Adrenal gland (tissue), 12 donors: ENCODE measurements around the gene MACROH2A2. TPM values are rescaled to one million over a fixed set of nuclear protein-coding genes. Genes with fewer than 3 reads are reported as not detected.

Experiments
- DNase-seq, 7 donors: peaks; one replicate each; pipeline ENCODE4 v3.0.0-alpha.2; 2019 to 2020
- H3K27ac ChIP-seq, 5 donors: fragments of 200-600 bp; sonication (generic) in 4 of 5; 1 replicate in 3 of 5; 2 replicates in 2 of 5; pipeline versions ENCODE4 v1.5.1 to v1.8.0; 2016 to 2020; ENCODE audit warnings: mild to moderate bottlenecking in 1 of 5
- H3K27me3 ChIP-seq: fragments of 200-600 bp; 2 replicates; pipeline ENCODE4 v1.8.0; 2021
- H3K36me3 ChIP-seq, 2 donors: fragments of 200-600 bp; replicated peaks in 1 of 2; 1 replicate in 1 of 2; 2 replicates in 1 of 2; pipeline versions ENCODE4 v1.5.1 to v1.8.0; 2018 to 2022
- H3K4me1 ChIP-seq, 2 donors: fragments of 200-600 bp; replicated peaks in 1 of 2; 1 replicate in 1 of 2; 2 replicates in 1 of 2; pipeline versions ENCODE4 v1.5.1 to v1.8.0; 2018 to 2021
- H3K4me3 ChIP-seq, 4 donors: fragments of 200-600 bp; sonication (generic) in 3 of 4; one replicate each; pipeline ENCODE4 v1.5.1; 2016 to 2018
- H3K9me3 ChIP-seq, 3 donors: fragments of 200-600 bp; sonication (generic) in 1 of 3; replicated peaks in 1 of 3; 1 replicate in 2 of 3; 2 replicates in 1 of 3; pipeline versions ENCODE4 v1.5.1 to v1.8.0; 2016 to 2021
- POLR2A ChIP-seq, 2 donors: fragments of 450-650 bp; IDR thresholded peaks; one replicate each; pipeline ENCODE4 v1.6.1; 2017; ENCODE audit warnings: antibody characterized with exemption in 2 of 2, mild to moderate bottlenecking in 2 of 2, moderate library complexity in 1 of 2
- WGBS, 4 donors: extraction: QIAGEN DNeasy Blood & Tissue Kit in 2 of 4; methylation state at CpG; one replicate each; pipeline versions ENCODE4 v1.1.5 to v1.1.7; 2013 to 2017; 5-methylcytosine and 5-hydroxymethylcytosine counted together
- intact Hi-C, 2 donors: fragments of 100-400 bp; cut with DNase I; formaldehyde crosslinking; loops; one replicate each; pipeline versions ENCODE4 v1.14.1 to v1.15.0; 2022 to 2023
- polyA plus RNA-seq, 3 donors: library from polyadenylated mRNA; stranded (reverse); fragments of 200-250 nt in 2 of 3; fragments of 350-450 nt in 1 of 3; fragmentation: Illumina TruSeq in 1 of 3; extraction: RNeasy Lipid Tissue Mini Kit (QIAGEN cat#74804) in 1 of 3; gene quantifications; one replicate each; pipeline ENCODE4 v1.2.3, GENCODE V29; 2013 to 2014
- total RNA-seq, 9 donors: library from RNA; depleted of rRNA in 4 of 9; stranded (reverse); fragments of >200 nt in 4 of 9; fragments of 120-200 nt in 1 of 9; fragmentation: NEBNext Ultra II Directional in 1 of 9; extraction: Animal tissue kit (Norgen Biotek cat#: 25700) in 1 of 9; gene quantifications; one replicate each; pipeline versions ENCODE4 v1.1.0 to v1.2.4, GENCODE V29; 2013 to 2023
- TF ChIP-seq, protein P1 (sequence below), 6 experiments: fragments of 450-650 bp in 4 of 6; fragments of 200-600 bp in 2 of 6; sonication (generic) in 1 of 6; IDR thresholded peaks; 1 replicate in 5 of 6; 2 replicates in 1 of 6; pipeline versions ENCODE4 v1.5.1 to v1.8.0; 2016 to 2021; ENCODE audit warnings: antibody characterized with exemption in 6 of 6, mild to moderate bottlenecking in 2 of 6, moderate library complexity in 1 of 6
- donor health status: healthy with polysubstance abuse.
- donor health status: Bipolar disorder and iron deficiency.
- donor health status: DM: yes; HTN: yes; CAD: no.
- donor health status: DM: no; HTN: no; CAD: no.
- donor health status: DM: no; HTN: no; CAD: no.
- donor health status: DM: yes; HTN: yes; CAD: no.

The MACROH2A2 gene
- total and polyA plus RNA-seq, 12 donors, result 1.8 to 28.1 (median 3.3) TPM

- intact Hi-C loops, result no loop called here
- Histone ChIP-seq H3K9me3 (no peaks in the 10 kb centered on the region), H3K27ac (peak overlapping the region in 3 of 5 donors; percentile 28 to 87 (median 77)), H3K4me3 (peak overlapping the region in 1 of 4 donors; percentile 69), H3K36me3 (no peaks in the 10 kb centered on the region), H3K4me1 (peaks cover 0 to 18% of the 10 kb centered on the region in 2 donors), H3K27me3 (no peaks in the 10 kb centered on the region)
- 93 to 100% (median 97%) methylated on average over 1 to 4 of the region's 4 CpGs; no CpG with 5 or more reads in 1 of the 4 donors for WGBS, 4 donors
- DNase-seq, result no peak
- TF ChIP-seq, protein P1, sequence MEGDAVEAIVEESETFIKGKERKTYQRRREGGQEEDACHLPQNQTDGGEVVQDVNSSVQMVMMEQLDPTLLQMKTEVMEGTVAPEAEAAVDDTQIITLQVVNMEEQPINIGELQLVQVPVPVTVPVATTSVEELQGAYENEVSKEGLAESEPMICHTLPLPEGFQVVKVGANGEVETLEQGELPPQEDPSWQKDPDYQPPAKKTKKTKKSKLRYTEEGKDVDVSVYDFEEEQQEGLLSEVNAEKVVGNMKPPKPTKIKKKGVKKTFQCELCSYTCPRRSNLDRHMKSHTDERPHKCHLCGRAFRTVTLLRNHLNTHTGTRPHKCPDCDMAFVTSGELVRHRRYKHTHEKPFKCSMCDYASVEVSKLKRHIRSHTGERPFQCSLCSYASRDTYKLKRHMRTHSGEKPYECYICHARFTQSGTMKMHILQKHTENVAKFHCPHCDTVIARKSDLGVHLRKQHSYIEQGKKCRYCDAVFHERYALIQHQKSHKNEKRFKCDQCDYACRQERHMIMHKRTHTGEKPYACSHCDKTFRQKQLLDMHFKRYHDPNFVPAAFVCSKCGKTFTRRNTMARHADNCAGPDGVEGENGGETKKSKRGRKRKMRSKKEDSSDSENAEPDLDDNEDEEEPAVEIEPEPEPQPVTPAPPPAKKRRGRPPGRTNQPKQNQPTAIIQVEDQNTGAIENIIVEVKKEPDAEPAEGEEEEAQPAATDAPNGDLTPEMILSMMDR (IDR thresholded peaks at IDR 0.05), result no peak
- TF ChIP-seq POLR2A (IDR thresholded peaks at IDR 0.05), result no peak
These were observed 78.9 kb downstream of the MACROH2A2 start for GRCh38 chr10:70131560-70131937.

GRCh38 chr10:70132098-70133029 lies 79.7 kb downstream of the MACROH2A2 start, which contains the start of gene AIFM2:
TSS of gene AIFM2 (minus strand) at chr10:70132825. CDS start at chr10:70124084, 8,741 bp downstream.
- peak; percentile 85 to 92 (median 88) for DNase-seq
- 5 to 12% (median 9%) methylated on average over 27 to 80 of the region's 80 CpGs for WGBS, 4 donors
- H3K27me3 ChIP-seq, result no peaks in the 10 kb centered on the region

DNA sequence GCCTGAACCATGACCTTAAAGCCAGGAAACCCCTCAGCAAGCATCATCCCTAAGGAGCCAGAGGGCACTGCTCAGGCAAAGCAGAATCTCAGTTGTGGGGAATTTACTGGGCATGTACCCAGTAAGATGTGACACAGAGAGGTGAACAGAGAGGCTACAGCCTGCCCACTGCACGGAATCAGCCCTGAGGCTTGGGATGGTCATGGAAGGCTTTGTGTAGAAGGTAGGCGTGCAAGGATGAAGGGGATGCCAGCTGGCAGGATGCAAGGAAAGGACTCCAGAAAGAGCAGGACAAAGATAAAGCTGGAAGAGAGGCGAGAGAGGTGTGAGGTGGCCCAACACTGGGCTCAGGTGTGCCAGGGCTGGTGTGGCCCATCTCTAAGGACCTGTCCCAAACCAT lies 82.4 kb downstream of the MACROH2A2 start:
- no peak overlapping the region for H3K27ac ChIP-seq
- DNase-seq, result peak in 1 of 7 donors; percentile 39
- H3K4me3 ChIP-seq, result no peak overlapping the region
- peaks cover 0 to 9% of the 10 kb centered on the region in 2 donors for H3K36me3 ChIP-seq
- intact Hi-C loops, result no loop called here
- H3K9me3 ChIP-seq, result no peaks in the 10 kb centered on the region
- WGBS, 4 donors, result 81 to 97% (median 90%) methylated on average over 3 of the region's 3 CpGs
- no peaks in the 10 kb centered on the region for H3K27me3 ChIP-seq
- no peak for TF ChIP-seq POLR2A (IDR thresholded peaks at IDR 0.05)
- TF ChIP-seq, protein P1 (IDR thresholded peaks at IDR 0.05), result no peak
- peaks cover 0 to 18% of the 10 kb centered on the region in 2 donors for H3K4me1 ChIP-seq

More at GRCh38 chr10:70132098-70133029, 79.7 kb downstream of the MACROH2A2 start, which contains the start of gene AIFM2:
- TF ChIP-seq, protein P1 (IDR thresholded peaks at IDR 0.05), result peak in 2 of 6 experiments; percentile 14 to 15
- TF ChIP-seq POLR2A (IDR thresholded peaks at IDR 0.05), result peak in 1 of 2 donors; percentile 64
- intact Hi-C loops, result no loop called here
- no peaks in the 10 kb centered on the region for H3K36me3 ChIP-seq
- H3K4me1 ChIP-seq, result peaks cover 0 to 18% of the 10 kb centered on the region in 2 donors
- no peaks in the 10 kb centered on the region for H3K9me3 ChIP-seq
- peak within 1 kb of the TSS; percentile 22 to 74 (median 54) for H3K4me3 ChIP-seq
- H3K27ac ChIP-seq, result peak within 1 kb of the TSS; percentile 31 to 87 (median 77)

GRCh38 chr10:70135684-70136083 lies 83.0 kb downstream of the MACROH2A2 start:
- 81 to 87% (median 83%) methylated on average over 7 of the region's 7 CpGs for WGBS, 4 donors
- Histone ChIP-seq H3K4me3 (no peak overlapping the region), H3K9me3 (no peaks in the 10 kb centered on the region), H3K27me3 (no peaks in the 10 kb centered on the region), H3K4me1 (peaks cover 2 to 18% of the 10 kb centered on the region in 2 donors), H3K27ac (no peak overlapping the region), H3K36me3 (peaks cover 0 to 9% of the 10 kb centered on the region in 2 donors)
- TF ChIP-seq, protein P1 (IDR thresholded peaks at IDR 0.05), result no peak
- TF ChIP-seq POLR2A (IDR thresholded peaks at IDR 0.05), result no peak
- intact Hi-C loops, result no loop called here
- peak in 2 of 7 donors; percentile 12 to 44 for DNase-seq
